K562 (cell line): ENCODE results near the gene PDE6C. TPM values are rescaled to one million over a fixed set of nuclear protein-coding genes. Genes with fewer than 3 reads are reported as not detected.

Experiments
- polyA plus RNA-seq, 8 experiments: library from polyadenylated mRNA; depleted of rRNA in 4 of 8; stranded (reverse) in 5 of 8; unstranded in 3 of 8; fragments of >200 nt; fragmentation: Nextera tagmentation in 2 of 8; fragmentation: Illumina TruSeq in 1 of 8; extraction: Ambion mirVana in 2 of 8; extraction: Trizol in 1 of 8; gene quantifications; 2 replicates each; pipeline versions ENCODE4 v1.2.1 to v1.2.3, GENCODE V29; 2011 to 2014; ENCODE audit warnings: inconsistent platforms in 1 of 8, missing spikeins in 1 of 8
- total RNA-seq, 7 experiments: library from RNA; depleted of rRNA in 6 of 7; stranded (reverse); fragments of >200 nt in 6 of 7; fragmentation: Illumina TruSeq in 2 of 7; extraction: Trizol in 2 of 7; gene quantifications; 2 replicates each; pipeline versions ENCODE4 v1.2.1 to v1.2.3, GENCODE V29; 2011 to 2021; ENCODE audit warnings: low replicate concordance in 1 of 7

PDE6C gene
- total and polyA plus RNA-seq, 9 of the 15 experiments (the other 6 are each of a cell fraction or from before 2014, with no cell fraction given) = not detected

Other genes with a start within 250 kb of the PDE6C start
- gene MYOF, start 130.2 kb upstream of the PDE6C start, total RNA-seq (2014; rRNA removed) = not detected in 2 replicates
- gene MYOF, start 130.2 kb upstream of the PDE6C start, total RNA-seq (2014; rRNA removed; fragmentation: Illumina TruSeq; extraction: Trizol) = not detected in 2 replicates
- not detected in 2 replicates for gene MYOF, start 130.2 kb upstream of the PDE6C start, total RNA-seq (2015; rRNA removed; fragmentation: Illumina TruSeq; extraction: Trizol)
- 0.27 and 0.67 TPM in 2 replicates for gene MYOF, start 130.2 kb upstream of the PDE6C start, total RNA-seq (2021)
- 0.06 TPM in 1 of 2 replicates, not detected in the other for gene MYOF, start 130.2 kb upstream of the PDE6C start, polyA plus RNA-seq (2011; rRNA removed)
- not detected in 2 replicates for gene MYOF, start 130.2 kb upstream of the PDE6C start, polyA plus RNA-seq (2014; fragmentation: Illumina TruSeq; extraction: Trizol)
- not detected for gene MYOF, start 130.2 kb upstream of the PDE6C start, polyA plus RNA-seq (2014; fragmentation: Nextera tagmentation; extraction: Ambion mirVana)
- not detected in 2 replicates for gene MYOF, start 130.2 kb upstream of the PDE6C start, polyA plus RNA-seq (2014; rRNA removed)
- gene CEP55, start 115.9 kb upstream of the PDE6C start, total RNA-seq (2014; rRNA removed) = 18.1 TPM in 2 replicates
- 27.0 and 31.5 TPM in 2 replicates for gene CEP55, start 115.9 kb upstream of the PDE6C start, total RNA-seq (2014; rRNA removed; fragmentation: Illumina TruSeq; extraction: Trizol)
- gene CEP55, start 115.9 kb upstream of the PDE6C start, total RNA-seq (2015; rRNA removed; fragmentation: Illumina TruSeq; extraction: Trizol) = 27.8 and 32.5 TPM in 2 replicates
- gene CEP55, start 115.9 kb upstream of the PDE6C start, total RNA-seq (2021) = 15.8 and 16.7 TPM in 2 replicates
- gene CEP55, start 115.9 kb upstream of the PDE6C start, polyA plus RNA-seq (2011; rRNA removed) = 20.3 and 25.2 TPM in 2 replicates
- 18.3 and 23.4 TPM in 2 replicates for gene CEP55, start 115.9 kb upstream of the PDE6C start, polyA plus RNA-seq (2014; fragmentation: Illumina TruSeq; extraction: Trizol)
- gene CEP55, start 115.9 kb upstream of the PDE6C start, polyA plus RNA-seq (2014; fragmentation: Nextera tagmentation; extraction: Ambion mirVana) = 1 to 10 TPM; 4.4 to 5.6 TPM
- 14.0 and 15.2 TPM in 2 replicates for gene CEP55, start 115.9 kb upstream of the PDE6C start, polyA plus RNA-seq (2014; rRNA removed)
- not detected in 2 replicates for gene FFAR4, start 45.9 kb upstream of the PDE6C start, total RNA-seq (2014; rRNA removed)
- not detected in 2 replicates for gene FFAR4, start 45.9 kb upstream of the PDE6C start, total RNA-seq (2014; rRNA removed; fragmentation: Illumina TruSeq; extraction: Trizol)
- not detected in 2 replicates for gene FFAR4, start 45.9 kb upstream of the PDE6C start, total RNA-seq (2015; rRNA removed; fragmentation: Illumina TruSeq; extraction: Trizol)
- gene FFAR4, start 45.9 kb upstream of the PDE6C start, total RNA-seq (2021) = not detected in 2 replicates
- not detected in 2 replicates for gene FFAR4, start 45.9 kb upstream of the PDE6C start, polyA plus RNA-seq (2011; rRNA removed)
- not detected in 2 replicates for gene FFAR4, start 45.9 kb upstream of the PDE6C start, polyA plus RNA-seq (2014; fragmentation: Illumina TruSeq; extraction: Trizol)
- gene FFAR4, start 45.9 kb upstream of the PDE6C start, polyA plus RNA-seq (2014; fragmentation: Nextera tagmentation; extraction: Ambion mirVana) = not detected
- not detected in 2 replicates for gene FFAR4, start 45.9 kb upstream of the PDE6C start, polyA plus RNA-seq (2014; rRNA removed)
- not detected in 2 replicates for gene RBP4, start 11.3 kb upstream of the PDE6C start, total RNA-seq (2014; rRNA removed)
- gene RBP4, start 11.3 kb upstream of the PDE6C start, total RNA-seq (2014; rRNA removed; fragmentation: Illumina TruSeq; extraction: Trizol) = not detected in 2 replicates
- gene RBP4, start 11.3 kb upstream of the PDE6C start, total RNA-seq (2015; rRNA removed; fragmentation: Illumina TruSeq; extraction: Trizol) = not detected in 2 replicates
- gene RBP4, start 11.3 kb upstream of the PDE6C start, total RNA-seq (2021) = 0.91 and 2.0 TPM in 2 replicates
- gene RBP4, start 11.3 kb upstream of the PDE6C start, polyA plus RNA-seq (2011; rRNA removed) = not detected in 2 replicates
- not detected in 2 replicates for gene RBP4, start 11.3 kb upstream of the PDE6C start, polyA plus RNA-seq (2014; fragmentation: Illumina TruSeq; extraction: Trizol)
- gene RBP4, start 11.3 kb upstream of the PDE6C start, polyA plus RNA-seq (2014; fragmentation: Nextera tagmentation; extraction: Ambion mirVana) = not detected
- not detected in 2 replicates for gene RBP4, start 11.3 kb upstream of the PDE6C start, polyA plus RNA-seq (2014; rRNA removed)
- gene FRA10AC1, start 90.1 kb downstream of the PDE6C start, total RNA-seq (2014; rRNA removed) = 4.9 and 5.1 TPM in 2 replicates
- 8.0 and 10.8 TPM in 2 replicates for gene FRA10AC1, start 90.1 kb downstream of the PDE6C start, total RNA-seq (2014; rRNA removed; fragmentation: Illumina TruSeq; extraction: Trizol)
- 5.8 and 5.9 TPM in 2 replicates for gene FRA10AC1, start 90.1 kb downstream of the PDE6C start, total RNA-seq (2015; rRNA removed; fragmentation: Illumina TruSeq; extraction: Trizol)
- 9.3 and 9.9 TPM in 2 replicates for gene FRA10AC1, start 90.1 kb downstream of the PDE6C start, total RNA-seq (2021)
- 8.4 and 10.4 TPM in 2 replicates for gene FRA10AC1, start 90.1 kb downstream of the PDE6C start, polyA plus RNA-seq (2011; rRNA removed)
- gene FRA10AC1, start 90.1 kb downstream of the PDE6C start, polyA plus RNA-seq (2014; fragmentation: Illumina TruSeq; extraction: Trizol) = 10.4 and 11.8 TPM in 2 replicates
- gene FRA10AC1, start 90.1 kb downstream of the PDE6C start, polyA plus RNA-seq (2014; fragmentation: Nextera tagmentation; extraction: Ambion mirVana) = 1 to 10 TPM; 4.4 to 4.5 TPM
- 7.7 and 8.5 TPM in 2 replicates for gene FRA10AC1, start 90.1 kb downstream of the PDE6C start, polyA plus RNA-seq (2014; rRNA removed)
- not detected in 2 replicates for gene LGI1, start 145.4 kb downstream of the PDE6C start, total RNA-seq (2014; rRNA removed)
- gene LGI1, start 145.4 kb downstream of the PDE6C start, total RNA-seq (2014; rRNA removed; fragmentation: Illumina TruSeq; extraction: Trizol) = not detected in 2 replicates
- gene LGI1, start 145.4 kb downstream of the PDE6C start, total RNA-seq (2015; rRNA removed; fragmentation: Illumina TruSeq; extraction: Trizol) = not detected in 2 replicates
- not detected in 2 replicates for gene LGI1, start 145.4 kb downstream of the PDE6C start, total RNA-seq (2021)
- not detected in 2 replicates for gene LGI1, start 145.4 kb downstream of the PDE6C start, polyA plus RNA-seq (2011; rRNA removed)
- gene LGI1, start 145.4 kb downstream of the PDE6C start, polyA plus RNA-seq (2014; fragmentation: Illumina TruSeq; extraction: Trizol) = not detected in 2 replicates
- gene LGI1, start 145.4 kb downstream of the PDE6C start, polyA plus RNA-seq (2014; fragmentation: Nextera tagmentation; extraction: Ambion mirVana) = not detected
- not detected in 2 replicates for gene LGI1, start 145.4 kb downstream of the PDE6C start, polyA plus RNA-seq (2014; rRNA removed)